ENCODE measurements around the gene AQP12B.
A peak's percentile ranks its signal among the peaks of the same experiment; 100 is the strongest.
"Not testable (repeated sequence)": the region's sequence is repeated elsewhere in the genome, so short reads cannot be mapped to it uniquely, and the experiment has no call there.

The AQP12B gene

GRCh38 chr2:240685771-240686371 lies 3.2 kb upstream of the AQP12B start:
- no peak overlapping the region for H3K4me3 ChIP-seq (ENCODE audit: low read length)
- peak; percentile 9 for DNase-seq (ENCODE audit: low read depth)
- TF ChIP-seq CTCF (IDR thresholded peaks at IDR 0.05; ENCODE audit: insufficient read depth, low read depth, low read length, missing control alignments) = no peak

GRCh38 chr2:240683980-240684728 lies 1.5 kb upstream of the AQP12B start:
- not testable (repeated sequence) for H3K4me3 ChIP-seq (ENCODE audit: low read length); DNase-seq (ENCODE audit: low read depth)

- not testable (repeated sequence) for H3K4me3 ChIP-seq (ENCODE audit: low read length); DNase-seq (ENCODE audit: low read depth)
Observed at GRCh38 chr2:240683329-240683979, 769 bp upstream of the AQP12B start.

- H3K4me3 ChIP-seq (ENCODE audit: low read length); DNase-seq (ENCODE audit: low read depth): not testable (repeated sequence)
Observed at GRCh38 chr2:240680185-240680584, 2.5 kb downstream of the AQP12B start.

GRCh38 chr2:240678909-240679308 lies 3.8 kb downstream of the AQP12B start:
- not testable (repeated sequence) for H3K4me3 ChIP-seq (ENCODE audit: low read length); DNase-seq (ENCODE audit: low read depth)

- not testable (repeated sequence) for DNase-seq (ENCODE audit: low read depth); H3K4me3 ChIP-seq (ENCODE audit: low read length)
Observed at GRCh38 chr2:240678043-240678442, 4.6 kb downstream of the AQP12B start.

- DNase-seq (ENCODE audit: low read depth); H3K4me3 ChIP-seq (ENCODE audit: low read length): not testable (repeated sequence)
Observed at GRCh38 chr2:240675345-240675744, 7.3 kb downstream of the AQP12B start.

GRCh38 chr2:240674461-240675184 lies 8.1 kb downstream of the AQP12B start:
- DNase-seq (ENCODE audit: low read depth) = not testable (repeated sequence)

GRCh38 chr2:240672701-240673190 lies 9.9 kb downstream of the AQP12B start:
- DNase-seq (ENCODE audit: low read depth) = no peak
- no peak overlapping the region for H3K4me3 ChIP-seq (ENCODE audit: low read length)
- TF ChIP-seq CTCF (IDR thresholded peaks at IDR 0.05; ENCODE audit: insufficient read depth, low read depth, low read length, missing control alignments) = no peak

More at GRCh38 chr2:240674461-240675184, 8.1 kb downstream of the AQP12B start:
- not testable (repeated sequence) for H3K4me3 ChIP-seq (ENCODE audit: low read length)

- no peak overlapping the region for H3K4me3 ChIP-seq (ENCODE audit: low read length)
- DNase-seq (ENCODE audit: low read depth) = no peak
- no peak for TF ChIP-seq CTCF (IDR thresholded peaks at IDR 0.05; ENCODE audit: insufficient read depth, low read depth, low read length, missing control alignments)
Observed at GRCh38 chr2:240672076-240672700, 10.5 kb downstream of the AQP12B start.

All from epithelial cell of esophagus (primary cell).